Stomach (tissue), 4 donors: Measurements from ENCODE around the gene PIGBOS1.

Experiments used
- POLR2AphosphoS5 ChIP-seq, 3 donors: sonication (generic); formaldehyde crosslinking; IDR thresholded peaks; one replicate each; pipeline ENCODE4 v1.6.1; 2016; ENCODE audit warnings: antibody characterized with exemption in 3 of 3
- TF ChIP-seq, protein P1 (sequence below), 7 experiments: fragments of 450-650 bp in 4 of 7; fragments of 200-600 bp in 3 of 7; sonication (generic) in 3 of 7; IDR thresholded peaks; one replicate each; pipeline ENCODE4 v1.5.1; 2016 to 2019; ENCODE audit warnings: antibody characterized with exemption in 7 of 7, control low read depth in 2 of 7, mild to moderate bottlenecking in 1 of 7

DNA sequence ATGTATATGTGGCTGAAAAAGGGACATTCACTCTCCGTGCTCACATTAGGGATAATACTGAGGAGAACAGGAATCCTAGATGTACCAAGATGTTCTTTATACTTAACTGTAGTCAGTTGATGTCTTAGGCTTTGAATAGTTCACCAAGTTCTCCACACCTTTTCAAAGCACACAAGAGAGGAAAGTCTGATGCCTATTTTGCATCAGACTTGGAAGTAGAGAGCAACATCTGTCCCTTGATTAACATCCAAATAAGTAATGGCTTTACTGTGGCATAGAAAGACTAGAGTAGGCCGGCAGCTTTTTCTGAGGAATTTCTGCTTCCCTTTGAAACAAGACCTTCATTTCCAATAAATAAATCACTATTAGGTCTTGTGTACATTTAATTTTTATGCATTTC is 34.1 kb upstream of the PIGBOS1 start:
- TF ChIP-seq, protein P1, sequence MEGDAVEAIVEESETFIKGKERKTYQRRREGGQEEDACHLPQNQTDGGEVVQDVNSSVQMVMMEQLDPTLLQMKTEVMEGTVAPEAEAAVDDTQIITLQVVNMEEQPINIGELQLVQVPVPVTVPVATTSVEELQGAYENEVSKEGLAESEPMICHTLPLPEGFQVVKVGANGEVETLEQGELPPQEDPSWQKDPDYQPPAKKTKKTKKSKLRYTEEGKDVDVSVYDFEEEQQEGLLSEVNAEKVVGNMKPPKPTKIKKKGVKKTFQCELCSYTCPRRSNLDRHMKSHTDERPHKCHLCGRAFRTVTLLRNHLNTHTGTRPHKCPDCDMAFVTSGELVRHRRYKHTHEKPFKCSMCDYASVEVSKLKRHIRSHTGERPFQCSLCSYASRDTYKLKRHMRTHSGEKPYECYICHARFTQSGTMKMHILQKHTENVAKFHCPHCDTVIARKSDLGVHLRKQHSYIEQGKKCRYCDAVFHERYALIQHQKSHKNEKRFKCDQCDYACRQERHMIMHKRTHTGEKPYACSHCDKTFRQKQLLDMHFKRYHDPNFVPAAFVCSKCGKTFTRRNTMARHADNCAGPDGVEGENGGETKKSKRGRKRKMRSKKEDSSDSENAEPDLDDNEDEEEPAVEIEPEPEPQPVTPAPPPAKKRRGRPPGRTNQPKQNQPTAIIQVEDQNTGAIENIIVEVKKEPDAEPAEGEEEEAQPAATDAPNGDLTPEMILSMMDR (IDR thresholded peaks at IDR 0.05) = no peak
- no peak for TF ChIP-seq POLR2AphosphoS5 (IDR thresholded peaks at IDR 0.05)
